A673 (cell line): ENCODE data around the gene DEUP1.

Experiments used
- CTCF ChIP-seq: fragments of 300-800, 200-600 bp; sonication (generic); conservative IDR thresholded peaks from 2 replicates; pipeline ENCODE4 v1.5.1; 2017; ENCODE audit warnings: low read depth, mild to moderate bottlenecking, antibody characterized with exemption, low read length, moderate library complexity, mixed read lengths
- EZH2 ChIP-seq: fragments of 200-600 bp; sonication (generic); IDR thresholded peaks from 2 replicates; pipeline ENCODE4 v1.6.1; 2017; ENCODE audit warnings: borderline replicate concordance, low read depth, mild to moderate bottlenecking, mixed read lengths, antibody characterized with exemption, low read length; ENCODE audit not compliant: poor library complexity, severe bottlenecking

DNA sequence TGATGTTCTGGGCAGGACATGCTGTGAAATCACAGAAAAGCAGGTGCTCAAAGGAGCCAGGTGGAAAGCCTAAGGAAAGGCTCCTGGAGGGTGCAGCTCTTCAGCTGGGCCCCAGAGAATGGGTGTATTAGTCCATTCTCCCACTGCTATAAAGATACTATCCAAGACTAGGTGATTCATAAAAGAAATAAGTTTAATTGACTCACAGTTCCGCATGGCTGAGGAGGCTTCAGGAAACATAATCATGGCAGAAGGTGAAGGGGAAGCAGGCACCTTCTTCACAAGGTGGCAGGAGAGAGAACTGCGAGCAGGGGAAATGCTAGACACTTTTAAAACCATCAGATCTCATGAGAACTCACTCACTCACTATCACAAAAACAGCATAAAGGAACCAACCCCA is 43.1 kb upstream of the DEUP1 start:
- TF ChIP-seq EZH2 = no peak
- TF ChIP-seq CTCF = no peak
